ENCODE data around the gene RPA1.

DNA sequence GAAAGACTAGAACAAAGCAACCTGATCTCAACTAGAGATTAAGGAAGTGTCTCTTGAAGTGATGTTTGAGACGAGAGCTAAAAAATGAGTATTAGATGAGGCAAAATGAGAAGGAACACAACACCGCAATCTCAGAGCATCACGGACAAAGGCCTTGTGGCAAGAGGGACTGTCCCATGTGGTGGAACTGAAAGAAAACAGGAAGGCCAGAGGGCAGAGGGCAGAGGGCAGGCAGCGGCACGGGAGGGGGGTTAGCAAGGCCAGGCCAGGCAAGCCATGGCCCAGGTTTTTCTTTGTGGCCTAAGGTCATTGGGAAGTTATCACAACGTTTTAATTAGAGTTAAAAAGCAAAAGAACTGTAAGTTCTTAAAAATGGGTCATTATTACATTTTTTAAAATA is 22.5 kb downstream of the RPA1 start:
- TF ChIP-seq SP4 (IDR thresholded peaks at IDR 0.05; ENCODE audit: low read length): no peak
- TF ChIP-seq RFX5 (IDR thresholded peaks at IDR 0.05; ENCODE audit: borderline replicate concordance, low read depth, low read length): no peak
- TF ChIP-seq, protein P1, sequence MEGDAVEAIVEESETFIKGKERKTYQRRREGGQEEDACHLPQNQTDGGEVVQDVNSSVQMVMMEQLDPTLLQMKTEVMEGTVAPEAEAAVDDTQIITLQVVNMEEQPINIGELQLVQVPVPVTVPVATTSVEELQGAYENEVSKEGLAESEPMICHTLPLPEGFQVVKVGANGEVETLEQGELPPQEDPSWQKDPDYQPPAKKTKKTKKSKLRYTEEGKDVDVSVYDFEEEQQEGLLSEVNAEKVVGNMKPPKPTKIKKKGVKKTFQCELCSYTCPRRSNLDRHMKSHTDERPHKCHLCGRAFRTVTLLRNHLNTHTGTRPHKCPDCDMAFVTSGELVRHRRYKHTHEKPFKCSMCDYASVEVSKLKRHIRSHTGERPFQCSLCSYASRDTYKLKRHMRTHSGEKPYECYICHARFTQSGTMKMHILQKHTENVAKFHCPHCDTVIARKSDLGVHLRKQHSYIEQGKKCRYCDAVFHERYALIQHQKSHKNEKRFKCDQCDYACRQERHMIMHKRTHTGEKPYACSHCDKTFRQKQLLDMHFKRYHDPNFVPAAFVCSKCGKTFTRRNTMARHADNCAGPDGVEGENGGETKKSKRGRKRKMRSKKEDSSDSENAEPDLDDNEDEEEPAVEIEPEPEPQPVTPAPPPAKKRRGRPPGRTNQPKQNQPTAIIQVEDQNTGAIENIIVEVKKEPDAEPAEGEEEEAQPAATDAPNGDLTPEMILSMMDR (IDR thresholded peaks at IDR 0.05; ENCODE audit: control extremely low read depth in 1 of 3, insufficient read depth in 1 of 3, low read depth in 1 of 3, low read length in 3 of 3): no peak
- TF ChIP-seq SP2 (IDR thresholded peaks at IDR 0.05; ENCODE audit: low read length): no peak
- no peak for TF ChIP-seq CHD1 (IDR thresholded peaks at IDR 0.05; ENCODE audit: low read depth, low read length)

Measured in H1 (cell line).